Endothelial cell of umbilical vein (primary cell): Measurements from ENCODE around the gene RNF213. TPM values are rescaled to one million over a fixed set of nuclear protein-coding genes. Genes with fewer than 3 reads are reported as not detected.

Experiments used
- BruUV-seq: library from RNA; stranded (reverse); fragments of 400-500 nt; replicated peaks from 2 replicates; lab custom pipeline; 2021; lab: Mats Ljungman, UMichigan
- CTCF ChIA-PET: fragments of 300-600, 350-600 bp; sonication (Branson Sonifier 250); formaldehyde crosslinking; loops from one replicate; lab custom pipeline; 2021; ENCODE audit warnings: antibody characterized with exemption, inconsistent platforms; lab: Charles Lee
- POLR2A ChIA-PET: fragments of 300-600, 350-600 bp; sonication (Branson Sonifier 250); formaldehyde crosslinking; loops from one replicate; lab custom pipeline; 2021; ENCODE audit warnings: antibody characterized with exemption, inconsistent platforms; lab: Charles Lee
- DNase-seq: peaks from one replicate; pipeline ENCODE4 v3.0.0-alpha.2; 2011; ENCODE audit warnings: low read depth, low spot score
- FAIRE-seq: peaks from 2 replicates; lab custom pipeline; 2011; peaks lifted over from hg19 to GRCh38; lab: Jason Lieb, UNC
- H2AFZ ChIP-seq: 2 replicates; pipeline ENCODE4 v1.6.0; 2012; ENCODE audit warnings: low read depth, low read length, control low read depth, inconsistent platforms
- H3K27ac ChIP-seq: 2 replicates; pipeline ENCODE4 v1.5.1; 2011; ENCODE audit warnings: low read depth, mild to moderate bottlenecking, control low read depth, low read length, moderate library complexity; ENCODE audit not compliant: insufficient read depth
- H3K27me3 ChIP-seq, 2 experiments: 2 replicates each; pipeline versions ENCODE4 v1.6.0 to v1.6.1; 2011; ENCODE audit warnings: low read length in 2 of 2, mixed read lengths in 1 of 2; ENCODE audit not compliant: control insufficient read depth in 2 of 2, insufficient read depth in 2 of 2
- H3K36me3 ChIP-seq, 2 experiments: 2 replicates in 1 of 2; 3 replicates in 1 of 2; pipeline ENCODE4 v1.5.1; 2011; ENCODE audit warnings: low read length in 2 of 2, mild to moderate bottlenecking in 1 of 2, moderate library complexity in 1 of 2; ENCODE audit not compliant: control insufficient read depth in 2 of 2, insufficient read depth in 2 of 2; ENCODE audit errors: extremely low read depth in 1 of 2
- H3K4me1 ChIP-seq: 3 replicates; pipeline ENCODE4 v1.5.1; 2011; ENCODE audit warnings: mild to moderate bottlenecking, low read length; ENCODE audit not compliant: control insufficient read depth, insufficient read depth; ENCODE audit errors: extremely low read depth
- H3K4me2 ChIP-seq: 2 replicates; pipeline ENCODE4 v1.6.1; 2011; ENCODE audit warnings: low read length, control low read depth, mixed read lengths; ENCODE audit not compliant: insufficient read depth
- H3K4me3 ChIP-seq, 3 experiments: fragments of 200-600 bp in 1 of 3; sonication (generic), shearing (Covaris generic) in 1 of 3; replicated peaks in 1 of 3; 2 replicates each; pipeline ENCODE4 v1.5.1; 2011 to 2016; ENCODE audit warnings: control low read depth in 3 of 3, low read length in 3 of 3, mild to moderate bottlenecking in 2 of 3, inconsistent platforms in 1 of 3, low read depth in 1 of 3, moderate library complexity in 1 of 3; ENCODE audit not compliant: insufficient read depth in 1 of 3
- H3K79me2 ChIP-seq: 2 replicates; pipeline ENCODE4 v1.6.0; 2012; ENCODE audit warnings: low read length, inconsistent platforms; ENCODE audit not compliant: control insufficient read depth, insufficient read depth
- H3K9ac ChIP-seq: replicated peaks from 2 replicates; pipeline ENCODE3; 2011; ENCODE audit warnings: low read length, control low read depth; ENCODE audit not compliant: insufficient read depth; ENCODE audit errors: extremely low read depth
- H3K9me1 ChIP-seq: replicated peaks from 3 replicates; pipeline ENCODE4 v1.6.0; 2011; ENCODE audit warnings: mild to moderate bottlenecking, low read length; ENCODE audit not compliant: control insufficient read depth, insufficient read depth; ENCODE audit errors: extremely low read depth
- H3K9me3 ChIP-seq: replicated peaks from 2 replicates; pipeline ENCODE4 v1.5.1; 2012; ENCODE audit warnings: low read length, inconsistent platforms; ENCODE audit not compliant: control insufficient read depth, insufficient read depth
- H4K20me1 ChIP-seq: replicated peaks from 2 replicates; pipeline ENCODE3; 2011; ENCODE audit warnings: mild to moderate bottlenecking, low read length; ENCODE audit not compliant: control insufficient read depth, insufficient read depth; ENCODE audit errors: extremely low read depth
- EZH2 ChIP-seq: IDR thresholded peaks from 2 replicates; pipeline ENCODE4 v1.6.1; 2012; ENCODE audit warnings: borderline replicate concordance, low read depth, mild to moderate bottlenecking, moderate library complexity, low read length, inconsistent platforms; ENCODE audit not compliant: severe bottlenecking
- FOS ChIP-seq: IDR thresholded peaks from 2 replicates; pipeline ENCODE4 v1.6.1; 2011; ENCODE audit warnings: mild to moderate bottlenecking, low read length, moderate library complexity, borderline replicate concordance; ENCODE audit not compliant: insufficient read depth
- GATA2 ChIP-seq: IDR thresholded peaks from 2 replicates; pipeline ENCODE4 v1.7.0; 2011; ENCODE audit warnings: low read depth, mild to moderate bottlenecking, moderate library complexity, mixed read lengths, low read length; ENCODE audit not compliant: insufficient read length, insufficient read depth
- JUN ChIP-seq: IDR thresholded peaks from 2 replicates; pipeline ENCODE4 v1.6.1; 2011; ENCODE audit warnings: borderline replicate concordance, low read depth; ENCODE audit not compliant: insufficient read length, insufficient read depth
- MYC ChIP-seq: IDR thresholded peaks from one replicate; pipeline ENCODE4 v1.6.1; 2011; ENCODE audit warnings: mild to moderate bottlenecking, low read depth, low read length
- POLR2A ChIP-seq: IDR thresholded peaks from 2 replicates; pipeline ENCODE4 v1.6.1; 2012; ENCODE audit warnings: low read depth, mild to moderate bottlenecking, control low read depth, low read length
- POLR2AphosphoS5 ChIP-seq: IDR thresholded peaks from 2 replicates; pipeline ENCODE4 v1.6.1; 2012; ENCODE audit warnings: low read depth, mild to moderate bottlenecking, control low read depth, low read length, moderate library complexity; ENCODE audit not compliant: insufficient read depth
- dilution Hi-C: fragments of 300-500 bp; cut with MboI; formaldehyde crosslinking; loops from one replicate; pipeline ENCODE4 v1.15.0; 2019; ENCODE audit warnings: low sequenced_read_pairs; ENCODE audit not compliant: extremely low pct_ligation_motif_present
- intact Hi-C: fragments of 100-400 bp; cut with micrococcal nuclease; formaldehyde crosslinking; loops from one replicate; pipeline ENCODE4 v1.10.0; 2022
- polyA plus RNA-seq, 4 experiments: library from polyadenylated mRNA; depleted of rRNA in 3 of 4; stranded (reverse) in 3 of 4; unstranded in 1 of 4; fragments of >200 nt; gene quantifications; 2 replicates each; pipeline versions ENCODE4 v1.2.1 to v1.2.3, GENCODE V29; 2011 to 2012; ENCODE audit warnings: missing spikeins in 1 of 4
- total RNA-seq: library from RNA; stranded (reverse); gene quantifications from 2 replicates; pipeline ENCODE4 v1.2.3, GENCODE V29; 2021
- TF ChIP-seq, protein P1 (sequence below), 2 donors: IDR thresholded peaks; 1 replicate in 1 of 2; 2 replicates in 1 of 2; pipeline ENCODE4 v1.5.1; 2011; ENCODE audit warnings: low read length in 2 of 2, mild to moderate bottlenecking in 2 of 2, moderate library complexity in 2 of 2, control low read depth in 1 of 2, inconsistent platforms in 1 of 2, low read depth in 1 of 2; ENCODE audit not compliant: insufficient read depth in 1 of 2; ENCODE audit errors: extremely low read depth in 1 of 2
- TF ChIP-seq, protein P2 (sequence below): IDR thresholded peaks from 2 replicates; pipeline ENCODE4 v1.6.1; 2011; ENCODE audit not compliant: insufficient read depth, insufficient read length

Gene RNF213
- total and polyA plus RNA-seq, 2 donors (not counting 3 experiments of a cell fraction or from before 2014, with no cell fraction given), result 36.5 to 116 TPM

DNA sequence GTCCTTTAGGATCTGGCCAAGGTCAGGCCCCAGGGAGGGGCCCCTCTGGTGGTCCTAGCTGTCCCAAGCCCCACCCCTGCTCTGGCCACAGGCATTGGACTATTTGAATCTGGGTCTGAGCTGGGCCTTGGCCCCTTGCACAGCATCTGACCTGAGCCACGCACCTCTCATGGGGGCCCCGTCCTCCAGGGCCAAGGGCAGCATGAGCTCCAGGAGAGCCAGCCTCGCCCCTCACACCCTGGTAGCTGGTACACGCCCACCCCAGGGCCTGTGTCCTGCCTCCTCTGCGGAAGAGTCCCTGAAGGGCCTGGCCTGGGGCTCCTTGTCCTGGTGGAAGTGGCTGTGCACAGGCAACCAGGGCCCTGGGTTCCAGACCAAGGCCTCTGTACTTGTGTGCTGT, 178.2 kb downstream of the RNF213 start:
- intact Hi-C loops, result no loop called here
- POLR2A ChIA-PET, result no interaction called here

More for the DNA sequence above, 178.2 kb downstream of the RNF213 start:
- H3K27ac ChIP-seq, result no peak overlapping the region
- TF ChIP-seq, protein P1, sequence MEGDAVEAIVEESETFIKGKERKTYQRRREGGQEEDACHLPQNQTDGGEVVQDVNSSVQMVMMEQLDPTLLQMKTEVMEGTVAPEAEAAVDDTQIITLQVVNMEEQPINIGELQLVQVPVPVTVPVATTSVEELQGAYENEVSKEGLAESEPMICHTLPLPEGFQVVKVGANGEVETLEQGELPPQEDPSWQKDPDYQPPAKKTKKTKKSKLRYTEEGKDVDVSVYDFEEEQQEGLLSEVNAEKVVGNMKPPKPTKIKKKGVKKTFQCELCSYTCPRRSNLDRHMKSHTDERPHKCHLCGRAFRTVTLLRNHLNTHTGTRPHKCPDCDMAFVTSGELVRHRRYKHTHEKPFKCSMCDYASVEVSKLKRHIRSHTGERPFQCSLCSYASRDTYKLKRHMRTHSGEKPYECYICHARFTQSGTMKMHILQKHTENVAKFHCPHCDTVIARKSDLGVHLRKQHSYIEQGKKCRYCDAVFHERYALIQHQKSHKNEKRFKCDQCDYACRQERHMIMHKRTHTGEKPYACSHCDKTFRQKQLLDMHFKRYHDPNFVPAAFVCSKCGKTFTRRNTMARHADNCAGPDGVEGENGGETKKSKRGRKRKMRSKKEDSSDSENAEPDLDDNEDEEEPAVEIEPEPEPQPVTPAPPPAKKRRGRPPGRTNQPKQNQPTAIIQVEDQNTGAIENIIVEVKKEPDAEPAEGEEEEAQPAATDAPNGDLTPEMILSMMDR (IDR thresholded peaks at IDR 0.05; ENCODE audit: extremely low read depth in 1 of 2, insufficient read depth in 1 of 2, low read depth in 1 of 2, low read length in 2 of 2), result no peak
- TF ChIP-seq JUN (no peak), POLR2AphosphoS5 (no peak), GATA2 (no peak), EZH2 (no peak), POLR2A (no peak), FOS (no peak), MYC (no peak)
- TF ChIP-seq, protein P2, sequence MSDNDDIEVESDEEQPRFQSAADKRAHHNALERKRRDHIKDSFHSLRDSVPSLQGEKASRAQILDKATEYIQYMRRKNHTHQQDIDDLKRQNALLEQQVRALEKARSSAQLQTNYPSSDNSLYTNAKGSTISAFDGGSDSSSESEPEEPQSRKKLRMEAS, result no peak
- dilution Hi-C loops, result no loop called here
- H3K4me1 ChIP-seq, result no peaks in the 10 kb centered on the region
- DNase-seq (no peak), FAIRE-seq (no peak)
- no TSS peak for BruUV-seq
- no peaks in the 10 kb centered on the region for H4K20me1 ChIP-seq
- CTCF ChIA-PET, result interaction anchor here (1.7 to 3.1 kb wide), 2 partner anchors 12 to 16 kb away, joined by 7 to 10 read pairs; no protein-coding TSS in a partner anchor
- H3K9ac ChIP-seq, result no peak overlapping the region
- no peaks in the 10 kb centered on the region for H3K9me3 ChIP-seq
- no peak overlapping the region for H3K4me2 ChIP-seq
- no peaks in the 10 kb centered on the region for H3K79me2 ChIP-seq
- no peaks in the 10 kb centered on the region for H3K9me1 ChIP-seq
- H3K36me3 ChIP-seq, result no peaks in the 10 kb centered on the region
- H3K27me3 ChIP-seq, result no peaks in the 10 kb centered on the region
- no peak overlapping the region for H2AFZ ChIP-seq
- H3K4me3 ChIP-seq, result no peak overlapping the region
